A549 treated with AZD9567 at 1 μM for 4 hours (cell line): ENCODE data around the gene TMEM147. TPM values are rescaled to one million over a fixed set of nuclear protein-coding genes. Genes with fewer than 3 reads are reported as not detected.

ENCODE experiments used
- total RNA-seq: library from RNA; stranded (reverse); fragments of 200-300 nt; extraction: Qiagen RNA extraction; gene quantifications from 5 replicates; pipeline ENCODE4 v1.2.3, GENCODE V29; 2022; ENCODE audit not compliant: insufficient read depth

The TMEM147 gene
- 340 to 440 TPM (median 431 TPM) in 5 replicates for total RNA-seq

GRCh38 chr19:35545001-35545854 is at the start of gene TMEM147:
Gene TMEM147 (plus strand): TSS chr19:35545626. CDS start chr19:35545740, 114 bp downstream.

GRCh38 chr19:35513628-35514281 is 31.7 kb upstream of the TMEM147 start, which contains the start of gene DMKN:
Gene DMKN (minus strand): TSS chr19:35513649. CDS start chr19:35513475, 174 bp downstream.

GRCh38 chr19:35528218-35529038 is 17.0 kb upstream of the TMEM147 start, which contains the start of gene SBSN:
Gene SBSN (minus strand): TSS chr19:35528311. CDS start chr19:35528281, 30 bp downstream.

GRCh38 chr19:35533201-35533821 is 12.1 kb upstream of the TMEM147 start, which contains the start of gene GAPDHS:
Gene GAPDHS (plus strand): TSS chr19:35533456. CDS start chr19:35533528, 72 bp downstream.

GRCh38 chr19:35563207-35563829 is 17.9 kb downstream of the TMEM147 start, which contains the start of gene ATP4A:
Gene ATP4A (minus strand): TSS chr19:35563658. CDS start chr19:35563629, 29 bp downstream.

GRCh38 chr19:35585848-35586247 is 40.4 kb downstream of the TMEM147 start, which contains the start of gene PMIS2:
Gene PMIS2 (plus strand): TSS chr19:35586173. CDS start chr19:35586260, 87 bp downstream.

Other genes with a start within 250 kb of the TMEM147 start
- 0.65 to 1.4 TPM (median 0.98 TPM) in 4 of 5 replicates, not detected in the other for gene CD22, start 216.4 kb upstream of the TMEM147 start, total RNA-seq
- gene FFAR1, start 197.7 kb upstream of the TMEM147 start, total RNA-seq = 0.05 TPM in 1 of 5 replicates, not detected in the others
- gene FFAR3, start 187.2 kb upstream of the TMEM147 start, total RNA-seq = 0.07 TPM in 1 of 5 replicates, not detected in the others
- not detected in 5 replicates for gene GPR42, start 174.6 kb upstream of the TMEM147 start, total RNA-seq
- gene FFAR2, start 97.4 kb upstream of the TMEM147 start, total RNA-seq = 0.14 TPM in 1 of 5 replicates, not detected in the others
- gene KRTDAP, start 55.2 kb upstream of the TMEM147 start, total RNA-seq = not detected in 5 replicates
- 32.2 to 38.6 TPM (median 34.4 TPM) in 5 replicates for gene DMKN, start 32.0 kb upstream of the TMEM147 start, total RNA-seq
- gene SBSN, start 17.3 kb upstream of the TMEM147 start, total RNA-seq = 1.9 to 3.2 TPM (median 2.6 TPM) in 5 replicates
- gene GAPDHS, start 12.2 kb upstream of the TMEM147 start, total RNA-seq = 0.10 to 0.15 TPM in 2 of 5 replicates, not detected in the others
- 0.07 to 0.08 TPM in 2 of 5 replicates, not detected in the others for gene ATP4A, start 18.0 kb downstream of the TMEM147 start, total RNA-seq
- gene PMIS2, start 40.5 kb downstream of the TMEM147 start, total RNA-seq = not detected in 5 replicates
- 7.1 to 16.9 TPM (median 15.8 TPM) in 5 replicates for gene HAUS5, start 67.1 kb downstream of the TMEM147 start, total RNA-seq
- 134 to 209 TPM (median 196 TPM) in 5 replicates for gene RBM42, start 83.4 kb downstream of the TMEM147 start, total RNA-seq
- 1.8 to 3.6 TPM (median 2.4 TPM) in 4 of 5 replicates, not detected in the other for gene ETV2, start 96.1 kb downstream of the TMEM147 start, total RNA-seq
- gene COX6B1, start 102.7 kb downstream of the TMEM147 start, total RNA-seq = 1,345 to 2,265 TPM (median 1,386 TPM) in 5 replicates
- 0.75 to 1.1 TPM (median 0.86 TPM) in 4 of 5 replicates, not detected in the other for gene UPK1A, start 120.9 kb downstream of the TMEM147 start, total RNA-seq
- gene ZBTB32, start 158.9 kb downstream of the TMEM147 start, total RNA-seq = not detected in 5 replicates
- gene KMT2B, start 172.4 kb downstream of the TMEM147 start, total RNA-seq = 56.0 to 66.5 TPM (median 61.9 TPM) in 5 replicates
- gene IGFLR1, start 196.8 kb downstream of the TMEM147 start, total RNA-seq = 12.6 to 17.0 TPM (median 12.9 TPM) in 5 replicates
- gene U2AF1L4, start 199.8 kb downstream of the TMEM147 start, total RNA-seq = 14.5 to 26.3 TPM (median 25.6 TPM) in 5 replicates
- 259 to 313 TPM (median 277 TPM) in 5 replicates for gene PSENEN, start 200.0 kb downstream of the TMEM147 start, total RNA-seq
- 22.9 to 57.3 TPM (median 27.5 TPM) in 5 replicates for gene LIN37, start 202.9 kb downstream of the TMEM147 start, total RNA-seq
- gene HSPB6, start 211.4 kb downstream of the TMEM147 start, total RNA-seq = 0.28 to 0.42 TPM (median 0.36 TPM) in 4 of 5 replicates, not detected in the other
- 23.3 to 34.4 TPM (median 28.2 TPM) in 5 replicates for gene PROSER3, start 212.6 kb downstream of the TMEM147 start, total RNA-seq
- 5.6 to 17.7 TPM (median 8.4 TPM) in 5 replicates for gene ARHGAP33, start 229.9 kb downstream of the TMEM147 start, total RNA-seq